Peyer's patch (tissue), 4 donors: ENCODE measurements around the gene DSCAML1. TPM values are rescaled to one million over a fixed set of nuclear protein-coding genes. Genes with fewer than 3 reads are reported as not detected.
A peak's percentile ranks its signal among the peaks of the same experiment; 100 is the strongest.

Experiments
- DNase-seq, 3 donors: peaks; one replicate each; pipeline ENCODE4 v3.0.0-alpha.2; 2017 to 2019
- H3K27ac ChIP-seq, 4 donors: fragments of 200-600 bp; sonication (generic); one replicate each; pipeline ENCODE4 v1.5.1; 2016 to 2019
- H3K27me3 ChIP-seq, 2 donors: fragments of 200-600 bp; sonication (generic); one replicate each; pipeline ENCODE4 v1.5.1; 2019
- H3K36me3 ChIP-seq, 3 donors: fragments of 200-600 bp; sonication (generic); one replicate each; pipeline ENCODE4 v1.5.1; 2016 to 2019
- H3K4me1 ChIP-seq, 4 donors: fragments of 200-600 bp; sonication (generic); one replicate each; pipeline ENCODE4 v1.5.1; 2016 to 2019
- H3K4me3 ChIP-seq, 4 donors: fragments of 200-600 bp; sonication (generic); 1 replicate in 3 of 4; 2 replicates in 1 of 4; pipeline ENCODE4 v1.5.1; 2016 to 2019; ENCODE audit warnings: mild to moderate bottlenecking in 1 of 4
- H3K9me3 ChIP-seq, 4 donors: fragments of 200-600 bp; sonication (generic); one replicate each; pipeline ENCODE4 v1.5.1; 2016 to 2019; ENCODE audit warnings: mild to moderate bottlenecking in 1 of 4
- CTCF ChIP-seq, 6 experiments: fragments of 450-650 bp in 4 of 6; fragments of 200-600 bp in 2 of 6; sonication (generic) in 1 of 6; IDR thresholded peaks; one replicate each; pipeline ENCODE4 v1.5.1; 2017 to 2019; ENCODE audit warnings: antibody characterized with exemption in 6 of 6, mild to moderate bottlenecking in 3 of 6, moderate library complexity in 1 of 6
- POLR2A ChIP-seq, 2 donors: fragments of 450-650 bp; IDR thresholded peaks; one replicate each; pipeline ENCODE4 v1.5.1; 2017; ENCODE audit warnings: antibody characterized with exemption in 2 of 2, mild to moderate bottlenecking in 2 of 2, moderate library complexity in 2 of 2
- total RNA-seq, 4 donors: library from RNA; depleted of rRNA; stranded (reverse); fragments of >200 nt; gene quantifications; one replicate each; pipeline ENCODE4 v1.1.0, GENCODE V29; 2016

Gene DSCAML1
- total RNA-seq, 4 donors from 2014 or later, result 0.18 to 5.8 (median 2.9) TPM

- Histone ChIP-seq H3K36me3 (no peaks in the 10 kb centered on the region), H3K27ac (no peak overlapping the region), H3K4me3 (no peak overlapping the region), H3K9me3 (no peaks in the 10 kb centered on the region), H3K4me1 (peaks cover 0 to 13% (median 0%) of the 10 kb centered on the region in 4 donors), H3K27me3 (no peaks in the 10 kb centered on the region)
- no peak for TF ChIP-seq POLR2A (IDR thresholded peaks at IDR 0.05)
- DNase-seq, result no peak
Observed at GRCh38 chr11:117806846-117807245, 9.8 kb upstream of the DSCAML1 start.

- DNase-seq, result no peak
- Histone ChIP-seq H3K36me3 (no peaks in the 10 kb centered on the region), H3K4me1 (peaks cover 0 to 13% (median 0%) of the 10 kb centered on the region in 4 donors), H3K4me3 (no peak overlapping the region), H3K27ac (no peak overlapping the region), H3K9me3 (no peaks in the 10 kb centered on the region), H3K27me3 (no peaks in the 10 kb centered on the region)
- TF ChIP-seq CTCF (IDR thresholded peaks at IDR 0.05) (no peak), POLR2A (IDR thresholded peaks at IDR 0.05) (no peak)
Observed at GRCh38 chr11:117805045-117805444, 8.0 kb upstream of the DSCAML1 start.

GRCh38 chr11:117803896-117804295 lies 6.9 kb upstream of the DSCAML1 start:
- DNase-seq, result no peak
- TF ChIP-seq POLR2A (IDR thresholded peaks at IDR 0.05), result no peak
- no peak for TF ChIP-seq CTCF (IDR thresholded peaks at IDR 0.05)
- no peak overlapping the region for H3K27ac ChIP-seq
- H3K36me3 ChIP-seq, result no peaks in the 10 kb centered on the region
- no peaks in the 10 kb centered on the region for H3K9me3 ChIP-seq
- H3K4me1 ChIP-seq, result peaks cover 0 to 5% (median 0%) of the 10 kb centered on the region in 4 donors
- no peak overlapping the region for H3K4me3 ChIP-seq
- no peaks in the 10 kb centered on the region for H3K27me3 ChIP-seq

- H3K27me3 ChIP-seq, result peaks cover 0 to 27% of the 10 kb centered on the region in 2 donors
- H3K4me1 ChIP-seq, result peaks cover 5 to 16% (median 11%) of the 10 kb centered on the region in 4 donors
- no peaks in the 10 kb centered on the region for H3K36me3 ChIP-seq
- DNase-seq, result peak in 1 of 3 donors; percentile 47
- no peak overlapping the region for H3K4me3 ChIP-seq
- TF ChIP-seq CTCF (IDR thresholded peaks at IDR 0.05) (no peak), POLR2A (IDR thresholded peaks at IDR 0.05) (no peak)
- no peak overlapping the region for H3K27ac ChIP-seq
- no peaks in the 10 kb centered on the region for H3K9me3 ChIP-seq
Observed at GRCh38 chr11:117799634-117800033, 2.6 kb upstream of the DSCAML1 start.

- no peaks in the 10 kb centered on the region for H3K9me3 ChIP-seq
- no peak for TF ChIP-seq CTCF (IDR thresholded peaks at IDR 0.05)
- no peak for TF ChIP-seq POLR2A (IDR thresholded peaks at IDR 0.05)
- peaks cover 0 to 27% of the 10 kb centered on the region in 2 donors for H3K27me3 ChIP-seq
- peak overlapping the region; percentile 8 to 45 (median 34) for H3K4me3 ChIP-seq
- H3K36me3 ChIP-seq, result no peaks in the 10 kb centered on the region
- peaks cover 5 to 16% (median 11%) of the 10 kb centered on the region in 4 donors for H3K4me1 ChIP-seq
- no peak overlapping the region for H3K27ac ChIP-seq
- DNase-seq, result no peak
Observed at GRCh38 chr11:117796456-117796871, 552 bp downstream of the DSCAML1 start.

- Histone ChIP-seq H3K4me3 (peak overlapping the region in 2 of 4 donors; percentile 27 to 42), H3K4me1 (peaks cover 5 to 16% (median 11%) of the 10 kb centered on the region in 4 donors), H3K36me3 (no peaks in the 10 kb centered on the region), H3K9me3 (no peaks in the 10 kb centered on the region), H3K27me3 (peaks cover 0 to 27% of the 10 kb centered on the region in 2 donors), H3K27ac (no peak overlapping the region)
- no peak for DNase-seq
- no peak for TF ChIP-seq POLR2A (IDR thresholded peaks at IDR 0.05)
- no peak for TF ChIP-seq CTCF (IDR thresholded peaks at IDR 0.05)
Observed at GRCh38 chr11:117795638-117796455, 1.2 kb downstream of the DSCAML1 start.
